Uterus (tissue), 3 donors: ENCODE results near the gene TARP.

Source experiments
- DNase-seq, 2 donors: peaks; one replicate each; pipeline ENCODE4 v3.0.0-alpha.2; 2019 to 2020
- H3K27ac ChIP-seq, 2 donors: fragments of 200-600 bp; sonication (generic); 1 replicate in 1 of 2; 2 replicates in 1 of 2; pipeline ENCODE4 v1.5.1; 2016 to 2018
- H3K27me3 ChIP-seq, 2 donors: fragments of 200-600 bp; sonication (generic); one replicate each; pipeline ENCODE4 v1.5.1; 2018 to 2019; ENCODE audit warnings: control low read depth in 1 of 2
- H3K36me3 ChIP-seq, 2 donors: fragments of 200-600 bp; sonication (generic); one replicate each; pipeline ENCODE4 v1.5.1; 2019; ENCODE audit warnings: control low read depth in 1 of 2
- H3K4me1 ChIP-seq, 2 donors: fragments of 200-600 bp; sonication (generic); one replicate each; pipeline ENCODE4 v1.5.1; 2018 to 2019; ENCODE audit warnings: control low read depth in 1 of 2
- H3K4me3 ChIP-seq, 2 donors: fragments of 200-600 bp; sonication (generic); 1 replicate in 1 of 2; 2 replicates in 1 of 2; pipeline ENCODE4 v1.5.1; 2018 to 2019; ENCODE audit warnings: mild to moderate bottlenecking in 1 of 2
- H3K9me3 ChIP-seq, 2 donors: fragments of 200-600 bp; sonication (generic); one replicate each; pipeline ENCODE4 v1.5.1; 2019; ENCODE audit warnings: control low read depth in 1 of 2
- POLR2A ChIP-seq, 2 donors: fragments of 450-650 bp; IDR thresholded peaks; one replicate each; pipeline ENCODE4 v1.6.1; 2016; ENCODE audit warnings: antibody characterized with exemption in 2 of 2, mild to moderate bottlenecking in 1 of 2, moderate library complexity in 1 of 2
- intact Hi-C: fragments of 100-400 bp; cut with DNase I; formaldehyde crosslinking; loops from one replicate; pipeline ENCODE4 v1.15.1; 2023; ENCODE audit warnings: low total_unique reads
- TF ChIP-seq, protein P1 (sequence below), 4 experiments: fragments of 200-600 bp in 2 of 4; fragments of 450-650 bp in 2 of 4; sonication (generic) in 2 of 4; IDR thresholded peaks; one replicate each; pipeline ENCODE4 v1.5.1; 2016 to 2019; ENCODE audit warnings: antibody characterized with exemption in 4 of 4, mild to moderate bottlenecking in 2 of 4, moderate library complexity in 1 of 4
- donor health status: DM: yes; HTN: yes; CAD: no.

TARP gene

DNA sequence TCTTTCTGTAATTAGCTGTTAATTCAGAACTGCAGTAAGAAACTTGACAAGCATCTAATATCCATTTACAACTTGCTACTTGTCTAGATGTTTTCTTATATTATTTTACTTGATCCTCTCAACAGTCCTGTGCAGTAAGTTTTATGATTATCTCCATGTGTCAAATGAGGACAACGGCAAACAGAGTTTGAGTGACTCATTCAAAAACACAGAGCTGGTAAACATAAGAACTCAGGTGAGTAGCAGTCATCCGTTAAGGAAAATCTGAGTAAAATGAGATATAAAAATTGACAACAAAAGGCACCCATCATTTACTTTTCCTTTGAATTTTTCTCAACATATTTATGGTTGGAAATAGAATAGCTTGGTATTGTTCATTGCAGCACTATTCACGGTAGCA lies 19.0 kb upstream of the TARP start:
- TF ChIP-seq, protein P1, sequence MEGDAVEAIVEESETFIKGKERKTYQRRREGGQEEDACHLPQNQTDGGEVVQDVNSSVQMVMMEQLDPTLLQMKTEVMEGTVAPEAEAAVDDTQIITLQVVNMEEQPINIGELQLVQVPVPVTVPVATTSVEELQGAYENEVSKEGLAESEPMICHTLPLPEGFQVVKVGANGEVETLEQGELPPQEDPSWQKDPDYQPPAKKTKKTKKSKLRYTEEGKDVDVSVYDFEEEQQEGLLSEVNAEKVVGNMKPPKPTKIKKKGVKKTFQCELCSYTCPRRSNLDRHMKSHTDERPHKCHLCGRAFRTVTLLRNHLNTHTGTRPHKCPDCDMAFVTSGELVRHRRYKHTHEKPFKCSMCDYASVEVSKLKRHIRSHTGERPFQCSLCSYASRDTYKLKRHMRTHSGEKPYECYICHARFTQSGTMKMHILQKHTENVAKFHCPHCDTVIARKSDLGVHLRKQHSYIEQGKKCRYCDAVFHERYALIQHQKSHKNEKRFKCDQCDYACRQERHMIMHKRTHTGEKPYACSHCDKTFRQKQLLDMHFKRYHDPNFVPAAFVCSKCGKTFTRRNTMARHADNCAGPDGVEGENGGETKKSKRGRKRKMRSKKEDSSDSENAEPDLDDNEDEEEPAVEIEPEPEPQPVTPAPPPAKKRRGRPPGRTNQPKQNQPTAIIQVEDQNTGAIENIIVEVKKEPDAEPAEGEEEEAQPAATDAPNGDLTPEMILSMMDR (IDR thresholded peaks at IDR 0.05), result no peak
- TF ChIP-seq POLR2A (IDR thresholded peaks at IDR 0.05), result no peak
- no peak for DNase-seq
- no peaks in the 10 kb centered on the region for H3K9me3 ChIP-seq
- no peak overlapping the region for H3K27ac ChIP-seq
- intact Hi-C loops, result no loop called here
- no peaks in the 10 kb centered on the region for H3K36me3 ChIP-seq
- H3K27me3 ChIP-seq, result no peaks in the 10 kb centered on the region
- no peaks in the 10 kb centered on the region for H3K4me1 ChIP-seq
- no peak overlapping the region for H3K4me3 ChIP-seq

DNA sequence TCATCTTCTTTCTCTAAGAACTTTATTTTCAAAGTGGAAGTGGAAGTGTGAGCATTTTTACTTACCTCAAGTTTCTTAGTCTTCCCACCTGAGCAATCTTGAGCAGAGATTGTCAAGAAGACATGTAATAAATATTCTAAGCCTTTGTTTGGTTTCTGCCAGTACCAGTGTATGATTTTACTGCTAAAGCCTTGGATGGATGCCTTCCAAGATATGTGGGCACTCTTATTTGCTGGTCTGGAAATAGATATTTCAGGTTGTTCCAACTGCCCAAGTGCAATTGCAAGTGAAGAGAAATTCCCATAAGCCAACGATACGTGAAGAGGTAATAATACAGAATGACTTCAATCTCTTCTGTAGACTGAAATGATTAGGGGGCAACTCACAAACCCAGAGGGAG lies 18.2 kb upstream of the TARP start:
- no peak for TF ChIP-seq POLR2A (IDR thresholded peaks at IDR 0.05)
- TF ChIP-seq, protein P1 (IDR thresholded peaks at IDR 0.05), result no peak
- no peaks in the 10 kb centered on the region for H3K9me3 ChIP-seq
- no peak overlapping the region for H3K27ac ChIP-seq
- no peaks in the 10 kb centered on the region for H3K4me1 ChIP-seq
- H3K27me3 ChIP-seq, result no peaks in the 10 kb centered on the region
- H3K36me3 ChIP-seq, result no peaks in the 10 kb centered on the region
- H3K4me3 ChIP-seq, result no peak overlapping the region
- DNase-seq, result no peak
- intact Hi-C loops, result no loop called here

DNA sequence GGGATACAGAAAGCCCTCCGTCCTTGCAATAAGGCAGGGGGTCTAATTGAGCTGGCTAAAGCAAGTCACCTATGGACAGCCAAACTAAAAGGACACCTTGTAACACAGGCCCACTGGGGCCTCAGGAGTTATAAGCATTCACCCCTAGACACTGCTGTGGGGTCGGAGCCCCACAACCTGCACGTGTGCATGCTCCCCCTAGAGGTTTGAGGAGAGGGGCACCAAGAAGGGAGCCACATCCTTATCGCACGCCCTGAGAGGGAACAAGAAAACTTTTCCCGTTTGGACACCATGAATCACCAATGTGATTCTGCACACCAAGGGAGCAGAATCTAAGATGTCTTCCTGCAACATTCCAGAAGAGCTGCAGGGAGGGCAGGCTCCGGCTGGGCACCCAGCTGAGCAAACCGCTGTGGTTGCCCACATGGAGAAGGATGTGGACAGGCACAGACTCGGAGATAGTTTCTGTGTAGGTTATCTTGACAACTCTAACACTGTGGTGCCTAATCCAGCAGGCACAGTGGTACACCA lies 17.7 kb upstream of the TARP start:
- no peak for TF ChIP-seq POLR2A (IDR thresholded peaks at IDR 0.05)
- TF ChIP-seq, protein P1 (IDR thresholded peaks at IDR 0.05), result no peak
- H3K27ac ChIP-seq, result no peak overlapping the region
- no peaks in the 10 kb centered on the region for H3K36me3 ChIP-seq
- H3K27me3 ChIP-seq, result no peaks in the 10 kb centered on the region
- intact Hi-C loops, result no loop called here
- H3K9me3 ChIP-seq, result no peaks in the 10 kb centered on the region
- no peak for DNase-seq
- no peaks in the 10 kb centered on the region for H3K4me1 ChIP-seq
- H3K4me3 ChIP-seq, result no peak overlapping the region

DNA sequence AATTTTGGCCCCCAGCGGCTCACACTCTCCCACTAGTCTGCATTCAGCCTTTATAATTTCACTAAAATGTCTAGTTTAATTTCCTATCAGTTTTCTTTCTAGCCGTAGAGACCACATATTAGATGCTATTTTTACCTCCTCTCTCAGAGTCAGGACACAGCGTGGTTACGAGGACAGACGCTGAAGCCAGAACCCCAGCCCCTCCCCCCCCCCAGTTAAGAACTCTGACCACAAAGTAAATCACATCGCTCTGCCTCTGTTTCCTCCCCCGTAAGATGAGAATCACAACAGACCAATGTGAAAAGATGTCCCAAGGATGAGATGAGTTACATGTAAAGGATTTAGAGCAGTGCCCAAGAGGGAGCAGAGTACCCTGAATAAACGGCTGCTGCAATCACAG lies 11.1 kb upstream of the TARP start:
- H3K4me3 ChIP-seq, result no peak overlapping the region
- H3K27me3 ChIP-seq, result no peaks in the 10 kb centered on the region
- TF ChIP-seq, protein P1 (IDR thresholded peaks at IDR 0.05), result no peak
- no peak for TF ChIP-seq POLR2A (IDR thresholded peaks at IDR 0.05)
- no peaks in the 10 kb centered on the region for H3K9me3 ChIP-seq
- no peak overlapping the region for H3K27ac ChIP-seq
- H3K36me3 ChIP-seq, result no peaks in the 10 kb centered on the region
- intact Hi-C loops, result no loop called here
- no peaks in the 10 kb centered on the region for H3K4me1 ChIP-seq
- DNase-seq, result no peak

DNA sequence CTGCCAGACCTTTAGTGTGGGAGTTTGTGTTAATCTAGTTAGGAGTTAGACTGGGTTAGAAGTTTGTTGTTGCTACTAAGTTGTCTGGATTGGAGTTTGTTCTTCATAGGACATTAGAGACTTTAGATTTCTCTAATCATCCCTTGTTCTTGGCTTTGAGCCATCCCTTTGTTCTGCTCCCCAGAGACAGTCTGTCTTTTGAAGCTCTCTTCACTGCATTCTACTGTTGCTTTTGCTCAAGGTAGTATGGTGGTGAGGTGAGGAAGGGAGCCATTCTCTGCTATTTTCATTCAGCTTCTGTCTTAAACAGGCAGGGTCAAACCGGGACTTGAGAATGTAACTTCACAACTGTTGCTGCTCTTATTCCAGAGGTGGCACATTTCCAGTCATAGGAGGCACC lies 10.4 kb upstream of the TARP start:
- H3K36me3 ChIP-seq, result no peaks in the 10 kb centered on the region
- no peaks in the 10 kb centered on the region for H3K4me1 ChIP-seq
- no peak for DNase-seq
- intact Hi-C loops, result no loop called here
- no peak overlapping the region for H3K4me3 ChIP-seq
- TF ChIP-seq, protein P1 (IDR thresholded peaks at IDR 0.05), result no peak
- TF ChIP-seq POLR2A (IDR thresholded peaks at IDR 0.05), result no peak
- no peaks in the 10 kb centered on the region for H3K9me3 ChIP-seq
- no peaks in the 10 kb centered on the region for H3K27me3 ChIP-seq
- no peak overlapping the region for H3K27ac ChIP-seq
